Measurements from ENCODE around the gene THPO. TPM values are rescaled to one million over a fixed set of nuclear protein-coding genes. Genes with fewer than 3 reads are reported as not detected.

The THPO gene
- polyA plus RNA-seq, 4 donors: 0.19 to 2.5 TPM; not detected in 2

- no peaks in the 10 kb centered on the region for H3K36me3 ChIP-seq (ENCODE audit: control insufficient read depth in 3 of 3, insufficient read depth in 2 of 3, low read depth in 1 of 3, low read length in 3 of 3)
- no peaks in the 10 kb centered on the region for H3K27me3 ChIP-seq (ENCODE audit: control insufficient read depth in 3 of 3, insufficient read depth in 3 of 3, low read length in 3 of 3)
- H3K4me1 ChIP-seq (ENCODE audit: control insufficient read depth in 3 of 3, insufficient read depth in 2 of 3, low read depth in 1 of 3, low read length in 2 of 3): no peaks in the 10 kb centered on the region
- H3K27ac ChIP-seq (ENCODE audit: low read depth in 1 of 3, low read length in 2 of 3): no peak overlapping the region
- FAIRE-seq: no peak
- WGBS, 3 donors: 81 to 90% (median 84%) methylated on average over 8 of the region's 8 CpGs
- H3K4me3 ChIP-seq (ENCODE audit: low read depth in 1 of 3, low read length in 3 of 3): no peak overlapping the region
- DNase-seq: no peak
- H3K9me3 ChIP-seq (ENCODE audit: control insufficient read depth in 2 of 2, insufficient read depth in 1 of 2, low read depth in 1 of 2, low read length in 1 of 2): no peaks in the 10 kb centered on the region
Measured at GRCh38 chr3:184409331-184409926, 31.4 kb upstream of the THPO start.

- Histone ChIP-seq H3K9me3 (ENCODE audit: control insufficient read depth in 2 of 2, insufficient read depth in 1 of 2, low read depth in 1 of 2, low read length in 1 of 2) (no peaks in the 10 kb centered on the region), H3K4me1 (ENCODE audit: control insufficient read depth in 3 of 3, insufficient read depth in 2 of 3, low read depth in 1 of 3, low read length in 2 of 3) (no peaks in the 10 kb centered on the region), H3K36me3 (ENCODE audit: control insufficient read depth in 3 of 3, insufficient read depth in 2 of 3, low read depth in 1 of 3, low read length in 3 of 3) (no peaks in the 10 kb centered on the region), H3K4me3 (ENCODE audit: low read depth in 1 of 3, low read length in 3 of 3) (no peak overlapping the region), H3K27me3 (ENCODE audit: control insufficient read depth in 3 of 3, insufficient read depth in 3 of 3, low read length in 3 of 3) (peaks cover 0 to 11% (median 3%) of the 10 kb centered on the region in 3 donors), H3K27ac (ENCODE audit: low read depth in 1 of 3, low read length in 2 of 3) (no peak overlapping the region)
- no peak for DNase-seq
- 76 to 81% (median 78%) methylated on average over 20 of the region's 20 CpGs for WGBS, 3 donors
- no peak for FAIRE-seq
Measured at GRCh38 chr3:184405075-184406030, 27.3 kb upstream of the THPO start.

GRCh38 chr3:184399410-184399809, 21.4 kb upstream of the THPO start:
- DNase-seq (no peak), FAIRE-seq (no peak)
- Histone ChIP-seq H3K27ac (ENCODE audit: low read depth in 1 of 3, low read length in 2 of 3) (no peak overlapping the region), H3K9me3 (ENCODE audit: control insufficient read depth in 2 of 2, insufficient read depth in 1 of 2, low read depth in 1 of 2, low read length in 1 of 2) (no peaks in the 10 kb centered on the region), H3K36me3 (ENCODE audit: control insufficient read depth in 3 of 3, insufficient read depth in 2 of 3, low read depth in 1 of 3, low read length in 3 of 3) (no peaks in the 10 kb centered on the region), H3K4me1 (ENCODE audit: control insufficient read depth in 3 of 3, insufficient read depth in 2 of 3, low read depth in 1 of 3, low read length in 2 of 3) (no peaks in the 10 kb centered on the region), H3K4me3 (ENCODE audit: low read depth in 1 of 3, low read length in 3 of 3) (no peak overlapping the region), H3K27me3 (ENCODE audit: control insufficient read depth in 3 of 3, insufficient read depth in 3 of 3, low read length in 3 of 3) (peaks cover 0 to 20% (median 3%) of the 10 kb centered on the region in 3 donors)
- 18 to 28% (median 19%) methylated on average over 9 of the region's 9 CpGs for WGBS, 3 donors

- no peaks in the 10 kb centered on the region for H3K9me3 ChIP-seq (ENCODE audit: control insufficient read depth in 2 of 2, insufficient read depth in 1 of 2, low read depth in 1 of 2, low read length in 1 of 2)
- H3K4me3 ChIP-seq (ENCODE audit: low read depth in 1 of 3, low read length in 3 of 3): no peak overlapping the region
- WGBS, 3 donors: 77 to 78% (median 77%) methylated on average over 5 of the region's 5 CpGs
- no peaks in the 10 kb centered on the region for H3K36me3 ChIP-seq (ENCODE audit: control insufficient read depth in 3 of 3, insufficient read depth in 2 of 3, low read depth in 1 of 3, low read length in 3 of 3)
- FAIRE-seq (no peak), DNase-seq (no peak)
- H3K4me1 ChIP-seq (ENCODE audit: control insufficient read depth in 3 of 3, insufficient read depth in 2 of 3, low read depth in 1 of 3, low read length in 2 of 3): no peaks in the 10 kb centered on the region
- peaks cover 0 to 11% (median 0%) of the 10 kb centered on the region in 3 donors for H3K27me3 ChIP-seq (ENCODE audit: control insufficient read depth in 3 of 3, insufficient read depth in 3 of 3, low read length in 3 of 3)
- H3K27ac ChIP-seq (ENCODE audit: low read depth in 1 of 3, low read length in 2 of 3): no peak overlapping the region
Measured at GRCh38 chr3:184395320-184395660, 17.3 kb upstream of the THPO start.

GRCh38 chr3:184391266-184391665, 13.3 kb upstream of the THPO start:
- H3K4me3 ChIP-seq (ENCODE audit: low read depth in 1 of 3, low read length in 3 of 3): no peak overlapping the region
- no peaks in the 10 kb centered on the region for H3K9me3 ChIP-seq (ENCODE audit: control insufficient read depth in 2 of 2, insufficient read depth in 1 of 2, low read depth in 1 of 2, low read length in 1 of 2)
- FAIRE-seq (no peak), DNase-seq (no peak)
- peaks cover 0 to 2% (median 0%) of the 10 kb centered on the region in 3 donors for H3K36me3 ChIP-seq (ENCODE audit: control insufficient read depth in 3 of 3, insufficient read depth in 2 of 3, low read depth in 1 of 3, low read length in 3 of 3)
- H3K4me1 ChIP-seq (ENCODE audit: control insufficient read depth in 3 of 3, insufficient read depth in 2 of 3, low read depth in 1 of 3, low read length in 2 of 3): no peaks in the 10 kb centered on the region
- WGBS, 3 donors: 69 to 81% (median 76%) methylated on average over 3 of the region's 3 CpGs
- peaks cover 0 to 2% (median 0%) of the 10 kb centered on the region in 3 donors for H3K27me3 ChIP-seq (ENCODE audit: control insufficient read depth in 3 of 3, insufficient read depth in 3 of 3, low read length in 3 of 3)
- no peak overlapping the region for H3K27ac ChIP-seq (ENCODE audit: low read depth in 1 of 3, low read length in 2 of 3)

- no peaks in the 10 kb centered on the region for H3K9me3 ChIP-seq (ENCODE audit: control insufficient read depth in 2 of 2, insufficient read depth in 1 of 2, low read depth in 1 of 2, low read length in 1 of 2)
- 68 to 77% (median 77%) methylated on average over 4 to 5 of the region's 5 CpGs for WGBS, 3 donors
- peaks cover 0 to 7% (median 0%) of the 10 kb centered on the region in 3 donors for H3K27me3 ChIP-seq (ENCODE audit: control insufficient read depth in 3 of 3, insufficient read depth in 3 of 3, low read length in 3 of 3)
- H3K27ac ChIP-seq (ENCODE audit: low read depth in 1 of 3, low read length in 2 of 3): no peak overlapping the region
- no peaks in the 10 kb centered on the region for H3K4me1 ChIP-seq (ENCODE audit: control insufficient read depth in 3 of 3, insufficient read depth in 2 of 3, low read depth in 1 of 3, low read length in 2 of 3)
- FAIRE-seq (no peak), DNase-seq (no peak)
- H3K36me3 ChIP-seq (ENCODE audit: control insufficient read depth in 3 of 3, insufficient read depth in 2 of 3, low read depth in 1 of 3, low read length in 3 of 3): peaks cover 0 to 5% (median 0%) of the 10 kb centered on the region in 3 donors
- no peak overlapping the region for H3K4me3 ChIP-seq (ENCODE audit: low read depth in 1 of 3, low read length in 3 of 3)
Measured at GRCh38 chr3:184389935-184390528, 12.0 kb upstream of the THPO start.

- FAIRE-seq: no peak
- no peaks in the 10 kb centered on the region for H3K4me1 ChIP-seq (ENCODE audit: control insufficient read depth in 3 of 3, insufficient read depth in 2 of 3, low read depth in 1 of 3, low read length in 2 of 3)
- 42 to 53% (median 47%) methylated on average over 5 of the region's 5 CpGs for WGBS, 3 donors
Measured at GRCh38 chr3:184389384-184389783, 11.4 kb upstream of the THPO start.

GRCh38 chr3:184388936-184389230, 10.9 kb upstream of the THPO start:
- Histone ChIP-seq H3K4me1 (ENCODE audit: control insufficient read depth in 3 of 3, insufficient read depth in 2 of 3, low read depth in 1 of 3, low read length in 2 of 3) (no peaks in the 10 kb centered on the region), H3K4me3 (ENCODE audit: low read depth in 1 of 3, low read length in 3 of 3) (no peak overlapping the region), H3K27ac (ENCODE audit: low read depth in 1 of 3, low read length in 2 of 3) (no peak overlapping the region), H3K9me3 (ENCODE audit: control insufficient read depth in 2 of 2, insufficient read depth in 1 of 2, low read depth in 1 of 2, low read length in 1 of 2) (no peaks in the 10 kb centered on the region), H3K27me3 (ENCODE audit: control insufficient read depth in 3 of 3, insufficient read depth in 3 of 3, low read length in 3 of 3) (peaks cover 0 to 13% (median 0%) of the 10 kb centered on the region in 3 donors), H3K36me3 (ENCODE audit: control insufficient read depth in 3 of 3, insufficient read depth in 2 of 3, low read depth in 1 of 3, low read length in 3 of 3) (peaks cover 0 to 5% (median 0%) of the 10 kb centered on the region in 3 donors)
- 70 to 83% (median 80%) methylated on average over 8 of the region's 8 CpGs for WGBS, 3 donors
- FAIRE-seq (no peak), DNase-seq (no peak)

More at GRCh38 chr3:184389384-184389783, 11.4 kb upstream of the THPO start:
- Histone ChIP-seq H3K36me3 (ENCODE audit: control insufficient read depth in 3 of 3, insufficient read depth in 2 of 3, low read depth in 1 of 3, low read length in 3 of 3) (peaks cover 0 to 5% (median 0%) of the 10 kb centered on the region in 3 donors), H3K27me3 (ENCODE audit: control insufficient read depth in 3 of 3, insufficient read depth in 3 of 3, low read length in 3 of 3) (peaks cover 0 to 13% (median 0%) of the 10 kb centered on the region in 3 donors), H3K9me3 (ENCODE audit: control insufficient read depth in 2 of 2, insufficient read depth in 1 of 2, low read depth in 1 of 2, low read length in 1 of 2) (no peaks in the 10 kb centered on the region), H3K27ac (ENCODE audit: low read depth in 1 of 3, low read length in 2 of 3) (no peak overlapping the region), H3K4me3 (ENCODE audit: low read depth in 1 of 3, low read length in 3 of 3) (no peak overlapping the region)
- DNase-seq: no peak

Measured in small intestine (tissue), 7 donors.